NCI-H2107 (cell line): Measurements from ENCODE around the gene ASCL3.
"Not testable (repeated sequence)": the region's sequence is repeated elsewhere in the genome, so short reads cannot be mapped to it uniquely, and the experiment has no call there.

Source experiments
- DNase-seq: peaks from one replicate; lab custom pipeline; 2025; lab: John Stamatoyannopoulos, UW

The ASCL3 gene

GRCh38 chr11:8947230-8947943 is 4.6 kb upstream of the ASCL3 start:
- DNase-seq = no peak

GRCh38 chr11:8941341-8942103 is 1.3 kb downstream of the ASCL3 start:
- DNase-seq = no peak

- no peak for DNase-seq
Observed at GRCh38 chr11:8937659-8938058, 5.2 kb downstream of the ASCL3 start.

- DNase-seq = no peak
Observed at GRCh38 chr11:8937159-8937558, 5.7 kb downstream of the ASCL3 start.

- DNase-seq = not testable (repeated sequence)
Observed at GRCh38 chr11:8935789-8936188, 7.0 kb downstream of the ASCL3 start.

- no peak for DNase-seq
Observed at GRCh38 chr11:8934742-8935488, 7.9 kb downstream of the ASCL3 start.

- no peak for DNase-seq
Observed at GRCh38 chr11:8933931-8934330, 8.9 kb downstream of the ASCL3 start.

- no peak for DNase-seq
Observed at GRCh38 chr11:8932564-8933180, 10.1 kb downstream of the ASCL3 start, which contains the start of gene C11orf16. Gene C11orf16 (minus strand): TSS chr11:8932947. CDS start chr11:8932308, 639 bp downstream.

- DNase-seq = no peak
Observed at GRCh38 chr11:8930456-8931175, 12.2 kb downstream of the ASCL3 start.

- no peak for DNase-seq
Observed at GRCh38 chr11:8928981-8929615, 13.7 kb downstream of the ASCL3 start.

- no peak for DNase-seq
Observed at GRCh38 chr11:8928205-8928604, 14.6 kb downstream of the ASCL3 start.

- no peak for DNase-seq
Observed at GRCh38 chr11:8927233-8927632, 15.6 kb downstream of the ASCL3 start.

- no peak for DNase-seq
Observed at GRCh38 chr11:8926236-8926635, 16.6 kb downstream of the ASCL3 start.

- no peak for DNase-seq
Observed at GRCh38 chr11:8925711-8926110, 17.1 kb downstream of the ASCL3 start.

GRCh38 chr11:8922691-8923090 is 20.1 kb downstream of the ASCL3 start:
- no peak for DNase-seq

- no peak for DNase-seq
Observed at GRCh38 chr11:8917157-8917825, 25.5 kb downstream of the ASCL3 start.

GRCh38 chr11:8914661-8915018 is 28.2 kb downstream of the ASCL3 start:
- no peak for DNase-seq

- peak; percentile 6 for DNase-seq
Observed at GRCh38 chr11:8913961-8914660, 28.7 kb downstream of the ASCL3 start.

- peak; percentile 88 for DNase-seq
Observed at GRCh38 chr11:8911029-8911823, 31.6 kb downstream of the ASCL3 start, which contains the start of gene AKIP1. Gene AKIP1 (plus strand): TSS chr11:8911189. CDS start chr11:8911450, 261 bp downstream.
